ENCODE measurements around the gene GLT8D2.
"Not testable (repeated sequence)": the region's sequence is repeated elsewhere in the genome, so short reads cannot be mapped to it uniquely, and the experiment has no call there.

GLT8D2 gene

DNA sequence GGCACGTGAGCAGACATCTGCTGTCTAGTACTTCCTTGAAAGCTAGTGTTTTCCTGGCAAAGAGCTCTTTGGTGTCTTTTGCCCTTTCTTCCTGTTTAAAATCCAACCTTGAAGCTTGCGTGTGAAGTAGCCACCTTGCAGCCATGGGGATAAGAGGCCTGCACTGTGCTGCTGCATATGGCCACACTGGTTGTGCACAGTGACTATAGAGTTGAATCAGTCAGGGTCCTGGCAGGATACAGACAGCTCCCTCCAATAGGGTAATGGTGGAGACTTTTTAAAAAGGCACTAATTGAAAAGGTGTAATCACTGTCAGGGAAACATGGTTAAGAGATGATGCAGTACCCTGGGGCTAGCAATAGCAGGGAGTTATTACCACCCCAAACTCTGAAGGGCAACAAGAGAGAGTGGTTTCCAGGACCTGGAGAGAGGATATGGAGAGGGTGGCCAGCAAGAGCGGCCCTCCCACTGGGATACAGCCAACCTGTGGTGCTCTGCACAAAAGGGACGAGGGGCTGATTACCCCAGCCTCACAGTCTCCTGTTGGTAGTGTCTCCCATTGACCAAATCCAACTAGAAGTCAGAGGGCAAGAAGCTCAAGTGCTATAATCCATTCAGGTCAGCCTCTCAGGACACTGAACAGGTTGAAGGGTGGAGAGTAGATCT lies 4.8 kb upstream of the GLT8D2 start:
- DNase-seq: no peak

- no peak for DNase-seq
These were observed 449 bp upstream of the GLT8D2 start for GRCh38 chr12:104050436-104050835.

DNA sequence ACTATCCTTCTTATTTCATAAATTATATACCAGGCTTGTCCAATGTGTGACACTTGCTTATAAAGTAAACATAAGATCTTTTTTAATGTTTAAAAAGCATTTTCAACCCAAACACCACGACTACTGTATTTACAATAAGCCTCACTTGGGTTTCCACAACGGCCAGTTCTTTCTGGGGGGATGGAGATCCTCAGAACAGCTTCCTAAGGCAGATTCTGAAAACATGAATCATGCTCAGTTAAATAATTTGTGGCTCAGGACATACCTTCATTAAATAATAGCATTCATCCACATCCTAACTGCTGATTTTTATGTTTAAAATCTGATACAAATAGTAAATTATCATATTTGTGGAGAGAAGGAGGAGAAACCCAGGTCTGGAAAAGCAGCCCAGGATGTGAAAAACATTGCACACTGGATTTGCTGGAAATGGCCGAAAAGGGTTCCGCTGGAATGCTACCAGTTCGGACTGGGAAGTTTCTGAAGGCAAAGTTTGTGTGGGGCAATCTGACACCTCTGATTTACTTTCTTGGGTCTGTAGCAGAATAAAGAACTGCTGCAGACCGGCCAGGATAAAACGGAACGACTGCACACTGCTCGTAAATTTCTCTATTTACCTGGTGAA lies 597 bp downstream of the GLT8D2 start:
- DNase-seq: no peak

DNA sequence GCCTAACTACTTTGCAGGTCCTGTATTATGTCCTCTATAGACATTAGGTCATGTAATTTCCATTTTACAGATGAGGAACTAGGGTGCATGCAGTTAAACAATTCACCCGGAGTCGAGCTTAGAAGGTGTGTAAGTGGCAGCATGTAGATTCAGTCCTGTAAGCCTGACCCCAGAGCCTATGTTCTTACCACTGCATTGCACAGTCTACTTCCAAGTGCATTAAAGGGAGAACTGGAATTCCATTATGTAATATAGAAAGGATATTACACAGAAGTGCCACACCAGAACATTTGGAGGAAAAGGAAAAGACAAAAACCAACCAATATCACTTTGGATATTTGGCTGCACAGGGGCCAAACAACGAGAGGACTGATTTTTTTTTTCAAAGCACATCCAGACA lies 1.2 kb downstream of the GLT8D2 start:
- DNase-seq: no peak

DNA sequence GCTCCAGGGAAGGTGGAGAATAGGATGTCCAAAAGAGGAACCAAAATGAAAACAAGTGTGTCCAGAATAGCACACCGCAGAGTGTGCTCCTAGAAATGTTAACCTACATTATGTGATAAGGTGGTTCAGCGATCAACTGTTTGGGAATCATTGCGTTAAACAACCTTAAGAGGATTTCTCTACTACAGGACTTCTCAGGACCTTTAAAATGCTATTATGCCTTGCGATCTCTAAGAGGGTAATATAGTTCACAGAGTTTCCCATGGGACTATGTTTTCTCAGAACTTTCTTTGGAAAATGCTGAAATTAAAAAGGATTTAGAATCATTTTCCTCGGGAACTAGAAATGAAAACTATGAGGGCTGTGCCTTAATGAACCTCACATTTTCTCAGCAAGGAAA lies 1.8 kb downstream of the GLT8D2 start:
- no peak for DNase-seq

GRCh38 chr12:104046306-104046705 lies 3.7 kb downstream of the GLT8D2 start:
- no peak for DNase-seq

DNA sequence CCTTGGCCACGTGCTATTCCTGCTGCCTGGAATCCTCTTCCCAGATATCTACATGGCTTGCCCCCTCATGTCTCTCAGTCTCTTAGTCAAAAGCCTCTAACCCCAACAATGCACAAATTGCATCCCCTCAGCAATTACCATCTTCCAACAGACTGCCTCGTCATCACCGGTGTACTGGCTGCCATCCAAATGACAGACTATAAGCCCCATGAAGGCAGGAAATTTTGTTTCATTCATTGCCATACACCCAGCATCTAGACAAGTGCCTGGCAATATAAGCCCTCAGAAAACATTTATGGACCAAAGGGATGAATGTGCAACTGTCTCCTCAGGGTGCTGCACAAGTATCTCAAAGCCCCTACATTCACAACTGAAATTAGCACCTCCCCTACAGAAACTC lies 5.8 kb downstream of the GLT8D2 start:
- DNase-seq: no peak

DNA sequence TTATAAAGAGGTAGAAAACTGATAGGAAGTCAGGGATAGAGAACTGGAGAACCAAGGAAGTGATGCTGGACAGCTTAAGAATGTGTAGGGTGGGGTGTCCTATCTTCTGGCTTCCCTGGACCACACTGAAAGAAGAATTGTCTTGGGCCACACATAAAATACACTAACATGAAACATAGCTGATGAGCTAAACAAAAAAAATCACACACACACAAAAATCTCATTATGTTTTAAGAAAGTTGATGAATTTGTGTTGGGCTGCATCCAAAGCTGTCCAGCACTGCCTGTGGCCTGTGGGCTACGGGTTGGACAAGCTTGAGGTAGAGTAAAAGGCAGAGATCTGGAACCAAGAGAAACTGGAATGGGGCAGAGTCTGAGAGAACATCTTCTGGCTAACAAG lies 7.4 kb downstream of the GLT8D2 start:
- DNase-seq: no peak

- not testable (repeated sequence) for DNase-seq
These were observed 10.2 kb downstream of the GLT8D2 start for GRCh38 chr12:104039769-104040168.

DNA sequence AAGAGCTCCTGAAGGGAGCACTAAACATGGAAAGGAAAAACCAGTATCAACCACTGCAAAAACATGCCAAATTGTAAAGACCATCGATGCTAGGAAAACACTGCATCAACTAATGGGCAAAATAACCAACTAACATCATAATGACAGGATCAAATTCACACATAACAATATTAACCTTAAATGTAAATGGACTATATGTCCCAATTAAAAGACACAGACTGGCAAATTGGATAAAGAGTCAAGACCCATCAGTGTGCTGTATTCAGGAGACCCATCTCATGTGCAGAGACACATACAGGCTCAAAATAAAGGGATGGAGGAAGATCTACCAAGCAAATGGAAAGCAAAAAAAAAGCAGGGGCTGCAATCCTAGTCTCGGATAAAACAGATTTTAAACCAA lies 13.8 kb downstream of the GLT8D2 start:
- DNase-seq: not testable (repeated sequence)

GRCh38 chr12:104030596-104030995 lies 19.4 kb downstream of the GLT8D2 start:
- not testable (repeated sequence) for DNase-seq

- DNase-seq: no peak
These were observed 23.0 kb downstream of the GLT8D2 start for GRCh38 chr12:104026841-104027599.

DNA sequence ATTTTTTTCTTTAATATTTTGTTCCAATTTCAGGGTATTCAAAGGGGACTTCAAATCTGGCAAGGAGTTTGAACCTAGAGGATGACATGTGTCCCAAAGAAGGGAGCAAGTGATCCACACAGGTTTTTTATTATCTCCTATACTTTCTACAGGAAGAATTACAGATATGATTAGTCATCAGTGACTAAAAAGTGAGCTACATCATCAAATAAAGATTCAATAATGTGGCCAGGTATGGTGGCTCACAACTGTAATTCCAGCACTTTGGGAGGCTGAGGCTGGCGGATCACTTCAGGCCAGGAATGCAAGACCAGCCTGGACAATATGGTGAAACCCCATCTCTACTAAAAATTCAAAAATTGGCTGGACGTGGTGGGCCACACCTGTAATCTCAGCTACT lies 24.2 kb downstream of the GLT8D2 start:
- no peak for DNase-seq

DNA sequence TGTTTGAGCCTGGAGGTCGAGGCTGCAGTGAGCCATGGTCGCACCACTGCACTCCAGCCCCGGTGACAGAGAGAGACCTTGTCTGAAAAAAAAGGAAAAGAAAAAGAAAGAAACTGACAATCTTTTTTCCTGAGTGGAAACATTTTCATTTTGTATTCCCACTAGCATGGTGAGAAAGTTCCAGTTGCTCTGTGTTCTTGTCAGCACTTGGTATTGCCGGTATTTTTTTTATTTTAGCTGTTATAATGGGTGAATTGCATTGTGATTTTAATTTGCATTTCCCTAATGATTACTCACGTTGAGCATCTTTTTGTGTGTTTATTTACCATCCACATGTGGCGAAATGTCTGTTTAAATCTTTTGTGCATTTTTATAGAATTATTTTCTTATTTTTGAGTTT lies 25.6 kb downstream of the GLT8D2 start:
- DNase-seq: no peak

DNA sequence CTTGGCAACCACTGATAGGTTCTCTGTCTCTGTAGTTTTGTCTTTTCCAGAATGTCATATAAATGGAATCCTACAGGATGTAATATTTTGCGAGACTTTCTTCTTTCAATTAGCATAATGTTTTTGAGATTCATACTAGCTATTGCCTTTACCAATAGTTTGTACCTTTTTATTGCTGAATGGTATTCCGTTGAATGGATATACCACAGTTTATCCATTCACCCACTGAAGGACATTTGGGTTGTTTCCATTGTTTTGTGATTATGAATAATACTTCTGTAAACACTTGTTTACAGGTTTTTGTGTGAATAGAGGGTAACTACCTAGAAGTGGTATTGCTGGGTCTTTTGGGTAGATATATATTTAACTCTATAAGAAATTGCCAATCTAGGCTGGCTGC lies 26.3 kb downstream of the GLT8D2 start:
- no peak for DNase-seq

DNA sequence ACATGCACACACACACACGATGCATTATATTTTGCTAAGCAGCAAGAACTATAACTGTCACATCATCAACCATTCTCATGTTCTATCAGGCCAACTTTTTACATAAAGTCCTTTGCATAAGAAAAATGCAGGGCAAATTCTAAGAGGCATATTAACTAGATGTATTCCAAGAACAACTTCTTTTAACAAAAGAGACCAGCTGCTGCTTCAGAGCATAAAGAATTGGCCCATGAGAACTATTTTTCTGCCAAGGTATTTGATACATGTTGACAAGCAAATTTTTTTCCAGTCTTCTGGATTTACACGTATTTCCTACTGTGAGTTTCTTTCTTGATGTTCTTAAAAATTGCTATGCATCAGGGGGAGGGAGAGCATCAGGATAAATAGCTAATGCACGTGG lies 27.2 kb downstream of the GLT8D2 start:
- no peak for DNase-seq

DNA sequence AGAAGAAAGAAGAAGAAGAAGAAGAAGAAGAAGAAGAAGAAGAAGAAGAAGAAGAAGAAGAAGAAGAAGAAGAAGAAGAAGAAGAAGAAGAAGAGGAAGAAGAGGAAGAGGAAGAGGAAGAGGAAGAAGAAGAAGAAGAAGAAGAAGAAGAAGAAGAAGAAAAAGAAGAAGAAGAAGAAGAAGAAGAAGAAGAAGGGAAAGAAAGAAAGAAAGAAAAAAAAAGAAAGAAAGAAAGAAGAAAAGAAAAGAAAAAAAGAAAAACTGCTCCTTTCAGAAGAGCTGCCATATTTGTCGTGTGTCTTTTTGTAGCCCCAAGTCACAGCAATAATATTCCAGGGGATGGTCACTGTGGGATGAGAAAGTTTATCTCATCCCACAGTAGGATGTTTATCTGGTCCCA lies 28.1 kb downstream of the GLT8D2 start:
- DNase-seq: not testable (repeated sequence)

GRCh38 chr12:104012331-104012730 lies 37.7 kb downstream of the GLT8D2 start:
- DNase-seq: no peak

- DNase-seq: no peak
These were observed 38.7 kb downstream of the GLT8D2 start for GRCh38 chr12:104011253-104011652.

GRCh38 chr12:104010606-104011169 lies 39.3 kb downstream of the GLT8D2 start:
- peak in 9 of 56 donors; percentile 0 to 12 (median 2) for DNase-seq

GRCh38 chr12:104010121-104010520 lies 39.9 kb downstream of the GLT8D2 start:
- no peak for DNase-seq

- DNase-seq: no peak
These were observed 43.1 kb downstream of the GLT8D2 start for GRCh38 chr12:104006929-104007328.

Measured in nucleus accumbens (tissue), 56 donors.